Astrocyte of the cerebellum (primary cell): ENCODE data around the gene TPTE.
"Not testable (repeated sequence)": the region's sequence is repeated elsewhere in the genome, so short reads cannot be mapped to it uniquely, and the experiment has no call there.

Experiments used
- DNase-seq: peaks from one replicate; pipeline ENCODE4 v3.0.0-alpha.2; 2011; ENCODE audit warnings: low read depth
- H3K4me3 ChIP-seq: 2 replicates; pipeline ENCODE4 v1.5.1; 2011; ENCODE audit warnings: mild to moderate bottlenecking, low read depth, low read length, moderate library complexity
- in situ Hi-C: cut with HindIII; loops from 2 replicates; pipeline ENCODE4 v1.10.0; 2017; ENCODE audit warnings: low sequenced_read_pairs
- TF ChIP-seq, protein P1 (sequence below): IDR thresholded peaks from 2 replicates; pipeline ENCODE4 v1.5.1; 2012; ENCODE audit warnings: low read length, low read depth, moderate library complexity, mild to moderate bottlenecking; ENCODE audit errors: missing control alignments

The TPTE gene

DNA sequence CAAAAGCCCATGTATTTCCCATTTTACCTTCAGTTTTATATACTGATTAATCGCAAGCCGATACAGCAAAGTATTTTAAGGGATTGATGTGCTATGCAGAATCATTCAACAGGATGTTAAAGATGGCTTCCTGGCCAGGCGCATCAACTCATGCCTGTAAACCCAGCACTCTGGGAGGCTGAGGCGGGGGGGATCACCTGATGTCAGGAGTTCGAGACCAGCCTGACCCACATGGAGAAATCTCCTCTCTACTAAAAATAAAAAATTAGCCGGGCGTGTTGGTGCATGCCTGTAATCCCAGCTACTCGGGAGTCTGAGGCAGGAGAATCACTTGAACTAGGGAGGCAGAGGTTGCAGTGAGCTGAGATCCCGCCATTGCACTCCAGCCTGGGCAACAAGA lies 116.8 kb downstream of the TPTE start:
- DNase-seq, H3K4me3 ChIP-seq, in situ Hi-C loops: not testable (repeated sequence)

DNA sequence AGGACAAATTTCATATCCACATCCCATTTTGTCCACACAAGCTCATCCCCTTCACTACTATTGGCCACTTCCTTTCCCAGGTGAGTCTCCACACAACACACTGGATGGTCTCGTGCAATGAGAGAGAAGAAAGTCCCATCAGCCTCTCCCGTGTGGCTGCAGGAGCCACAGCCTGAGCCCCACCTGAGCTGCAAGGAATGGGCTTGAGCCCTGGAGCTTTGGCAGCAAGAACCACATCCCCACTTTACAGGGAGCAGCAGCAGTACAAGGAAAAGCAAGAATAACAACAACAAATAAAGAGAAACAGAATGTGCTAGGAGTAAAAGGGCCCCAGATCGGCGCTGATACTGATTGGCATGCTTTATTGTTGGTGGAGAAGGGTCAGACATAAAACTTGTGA lies 117.7 kb downstream of the TPTE start:
- in situ Hi-C loops, result no loop called here
- TF ChIP-seq, protein P1, sequence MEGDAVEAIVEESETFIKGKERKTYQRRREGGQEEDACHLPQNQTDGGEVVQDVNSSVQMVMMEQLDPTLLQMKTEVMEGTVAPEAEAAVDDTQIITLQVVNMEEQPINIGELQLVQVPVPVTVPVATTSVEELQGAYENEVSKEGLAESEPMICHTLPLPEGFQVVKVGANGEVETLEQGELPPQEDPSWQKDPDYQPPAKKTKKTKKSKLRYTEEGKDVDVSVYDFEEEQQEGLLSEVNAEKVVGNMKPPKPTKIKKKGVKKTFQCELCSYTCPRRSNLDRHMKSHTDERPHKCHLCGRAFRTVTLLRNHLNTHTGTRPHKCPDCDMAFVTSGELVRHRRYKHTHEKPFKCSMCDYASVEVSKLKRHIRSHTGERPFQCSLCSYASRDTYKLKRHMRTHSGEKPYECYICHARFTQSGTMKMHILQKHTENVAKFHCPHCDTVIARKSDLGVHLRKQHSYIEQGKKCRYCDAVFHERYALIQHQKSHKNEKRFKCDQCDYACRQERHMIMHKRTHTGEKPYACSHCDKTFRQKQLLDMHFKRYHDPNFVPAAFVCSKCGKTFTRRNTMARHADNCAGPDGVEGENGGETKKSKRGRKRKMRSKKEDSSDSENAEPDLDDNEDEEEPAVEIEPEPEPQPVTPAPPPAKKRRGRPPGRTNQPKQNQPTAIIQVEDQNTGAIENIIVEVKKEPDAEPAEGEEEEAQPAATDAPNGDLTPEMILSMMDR, result no peak
- DNase-seq, result no peak
- H3K4me3 ChIP-seq, result no peak overlapping the region

DNA sequence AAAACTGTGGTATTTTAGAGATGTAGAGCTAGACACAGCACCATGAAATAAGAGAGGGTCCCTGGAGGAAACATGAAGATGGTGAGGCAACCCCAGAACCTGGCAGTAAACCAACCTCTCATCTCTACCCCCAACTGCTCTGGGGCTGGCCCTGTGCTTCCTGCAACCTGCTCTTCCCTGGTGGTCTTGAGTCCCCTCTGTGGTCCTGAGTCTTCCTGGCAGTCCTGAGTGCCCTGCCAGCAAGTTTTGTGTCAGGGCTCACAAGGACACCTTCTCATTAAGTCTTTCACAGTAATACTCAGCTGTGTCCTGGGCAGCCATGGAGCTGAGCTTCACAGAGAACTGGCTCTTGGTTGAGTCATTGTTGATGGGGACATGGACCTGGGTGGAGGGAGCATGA lies 118.4 kb downstream of the TPTE start:
- DNase-seq, in situ Hi-C loops, H3K4me3 ChIP-seq: not testable (repeated sequence)

DNA sequence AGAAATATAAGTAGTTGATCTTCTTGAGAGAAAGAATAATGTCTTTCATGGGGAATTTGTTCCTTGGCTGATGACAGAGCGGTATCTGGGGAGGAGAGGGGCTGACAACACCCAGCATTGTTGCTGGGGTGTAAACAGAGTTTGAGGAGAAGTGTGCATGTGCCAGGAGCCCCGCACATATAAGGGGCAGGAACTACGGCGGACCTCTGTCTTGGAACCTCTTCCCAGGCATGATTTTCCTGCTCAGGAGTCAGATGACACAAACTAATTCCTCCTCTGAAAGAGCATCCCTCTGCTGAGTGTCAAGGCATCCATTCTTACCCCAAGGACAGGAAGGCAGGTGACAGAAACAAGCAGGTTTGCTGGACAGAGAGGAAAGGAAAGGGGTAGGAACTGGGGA lies 119.1 kb downstream of the TPTE start:
- TF ChIP-seq, protein P1, result no peak
- DNase-seq, result no peak
- in situ Hi-C loops, result no loop called here
- H3K4me3 ChIP-seq, result no peak overlapping the region

DNA sequence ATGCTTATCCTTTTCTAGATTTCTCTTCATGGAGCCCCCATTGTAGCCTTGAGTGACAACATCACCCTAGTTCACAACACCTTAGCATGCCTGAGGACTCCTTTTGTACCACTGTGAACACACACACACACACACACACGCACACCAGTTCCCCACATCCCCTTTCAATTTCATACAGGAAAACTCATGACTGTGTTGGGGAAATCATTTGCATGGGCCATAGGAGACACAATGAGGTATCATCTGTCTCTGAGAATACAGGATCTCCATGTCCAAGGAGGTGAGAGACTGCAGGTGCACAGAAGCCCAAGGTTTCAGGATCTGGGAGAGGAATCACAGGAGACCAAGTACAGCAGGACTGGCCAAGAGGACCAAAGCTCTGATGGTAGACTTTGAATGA lies 119.7 kb downstream of the TPTE start:
- H3K4me3 ChIP-seq, result no peak overlapping the region
- in situ Hi-C loops, result no loop called here
- DNase-seq, result no peak
- TF ChIP-seq, protein P1, result no peak

DNA sequence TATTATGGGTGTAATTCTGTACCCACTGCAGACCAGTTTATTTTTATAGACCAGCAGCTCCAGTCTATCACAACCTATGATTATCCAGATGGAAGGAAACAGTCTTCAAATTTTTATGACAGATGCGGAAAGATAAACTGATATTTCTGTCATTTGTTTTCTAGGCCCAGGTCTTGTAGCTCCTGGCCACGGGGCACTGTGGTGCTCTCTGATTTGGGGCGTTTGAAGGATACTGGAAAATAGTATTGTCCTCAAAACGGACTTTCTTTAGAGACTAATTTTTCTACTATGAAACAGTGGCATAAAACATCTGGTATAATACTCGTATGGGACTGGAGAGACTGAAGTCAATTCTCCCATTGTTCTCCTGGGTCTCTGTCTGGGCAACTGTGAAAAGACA lies 124.3 kb downstream of the TPTE start:
- in situ Hi-C loops, DNase-seq, H3K4me3 ChIP-seq: not testable (repeated sequence)

DNA sequence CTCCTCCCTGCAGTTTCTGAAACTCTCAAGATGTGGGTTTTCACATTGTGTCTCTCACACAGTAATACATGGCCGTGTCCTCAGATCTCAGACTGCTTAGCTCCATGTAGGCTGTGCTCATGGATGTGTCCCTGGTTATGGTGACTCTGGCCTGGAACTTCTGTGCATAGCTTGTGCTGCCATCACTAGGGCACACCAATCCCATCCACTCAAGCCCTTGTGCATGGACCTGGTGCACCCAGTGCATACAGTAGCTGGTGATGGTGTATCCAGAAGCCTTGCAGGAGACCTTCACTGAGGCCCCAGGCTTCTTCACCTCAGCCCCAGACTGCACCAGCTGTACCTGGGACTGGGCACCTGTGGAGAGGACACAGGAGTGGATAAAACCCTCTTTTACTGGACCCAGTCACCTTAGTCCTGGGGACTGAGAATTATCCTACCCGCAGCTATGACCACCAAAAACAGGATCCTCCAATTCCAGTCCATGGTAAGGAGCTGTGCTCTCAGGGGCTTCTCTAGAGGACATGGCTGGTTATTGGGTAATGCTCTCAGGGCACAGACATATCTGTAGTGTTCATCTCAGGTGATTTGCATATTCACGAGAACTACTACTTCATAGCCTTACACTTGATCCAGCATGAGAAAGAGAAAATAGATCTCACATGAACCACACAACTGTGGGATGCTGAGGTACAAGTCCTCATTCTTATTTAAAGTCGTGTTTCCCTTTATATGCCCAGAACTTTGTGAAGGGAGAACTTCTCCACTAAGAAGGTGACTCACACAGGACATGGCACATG lies 128.2 kb downstream of the TPTE start:
- H3K4me3 ChIP-seq, in situ Hi-C loops, DNase-seq: not testable (repeated sequence)

DNA sequence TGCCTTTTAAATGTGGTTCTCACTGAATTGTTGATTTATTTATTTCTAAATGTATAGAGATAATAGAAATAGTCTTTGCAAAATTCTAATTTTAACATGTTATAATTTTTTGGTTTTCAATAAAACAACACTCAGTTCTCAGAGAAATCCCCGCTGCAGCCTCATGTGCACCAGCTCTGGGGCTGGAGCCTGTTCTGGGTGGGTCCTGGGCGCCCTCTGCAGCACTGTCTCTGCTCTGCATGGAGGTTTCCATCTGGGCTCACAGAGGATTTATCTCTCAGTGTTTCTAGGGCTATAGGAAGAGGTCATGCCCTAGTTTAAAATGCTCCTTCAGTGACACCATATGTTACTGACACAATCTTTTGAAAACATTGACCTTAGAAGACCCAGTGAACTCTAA lies 128.9 kb downstream of the TPTE start:
- in situ Hi-C loops, DNase-seq, H3K4me3 ChIP-seq: not testable (repeated sequence)
